ENCODE results near the gene HBZ.

- TF ChIP-seq CEBPB (tag; IDR thresholded peaks at IDR 0.05) (no peak), ZBTB33 (CRISPR knock-in tag; IDR thresholded peaks at IDR 0.05) (peak; percentile 99), POLR2A (conservative IDR thresholded peaks at IDR 0.05) (peak; percentile 70), ZBTB5 (IDR thresholded peaks at IDR 0.05) (no peak), HDAC2 (IDR thresholded peaks at IDR 0.05) (peak; percentile 42; the same call in 1 of the 2 replicates), JUND (IDR thresholded peaks at IDR 0.05; ENCODE audit: borderline replicate concordance, low read depth, low read length) (peak; percentile 28; the same call in 1 of the 2 replicates), JUND (tag; IDR thresholded peaks at IDR 0.05; ENCODE audit: borderline replicate concordance, low read depth, low read length) (no peak)
Measured at GRCh38 chr16:180681-181564, 28.5 kb downstream of the HBZ start.
